ENCODE results near the gene SLC38A1.
"Not testable (repeated sequence)": the region's sequence is repeated elsewhere in the genome, so short reads cannot be mapped to it uniquely, and the experiment has no call there.

The SLC38A1 gene

GRCh38 chr12:46263140-46264016, 5.5 kb downstream of the SLC38A1 start:
- DNase-seq = no peak

GRCh38 chr12:46261646-46262045, 7.2 kb downstream of the SLC38A1 start:
- no peak for DNase-seq

GRCh38 chr12:46260913-46261476, 7.8 kb downstream of the SLC38A1 start:
- DNase-seq = no peak

GRCh38 chr12:46260124-46260912, 8.5 kb downstream of the SLC38A1 start:
- no peak for DNase-seq

- no peak for DNase-seq
Observed at GRCh38 chr12:46259713-46260112, 9.1 kb downstream of the SLC38A1 start.

GRCh38 chr12:46259071-46259470, 9.8 kb downstream of the SLC38A1 start:
- DNase-seq = no peak

GRCh38 chr12:46258129-46258528, 10.7 kb downstream of the SLC38A1 start:
- no peak for DNase-seq

- no peak for DNase-seq
Observed at GRCh38 chr12:46256942-46257341, 11.9 kb downstream of the SLC38A1 start.

- DNase-seq = no peak
Observed at GRCh38 chr12:46253544-46254162, 15.2 kb downstream of the SLC38A1 start.

- DNase-seq = not testable (repeated sequence)
Observed at GRCh38 chr12:46251994-46252393, 16.8 kb downstream of the SLC38A1 start.

GRCh38 chr12:46249960-46250359, 18.9 kb downstream of the SLC38A1 start:
- DNase-seq = not testable (repeated sequence)

- DNase-seq = peak; percentile 26
Observed at GRCh38 chr12:46246021-46246700, 22.7 kb downstream of the SLC38A1 start.

GRCh38 chr12:46244997-46245396, 23.8 kb downstream of the SLC38A1 start:
- no peak for DNase-seq

- DNase-seq = no peak
Observed at GRCh38 chr12:46244273-46244915, 24.4 kb downstream of the SLC38A1 start.

- DNase-seq = no peak
Observed at GRCh38 chr12:46242569-46242968, 26.3 kb downstream of the SLC38A1 start.

- DNase-seq = no peak
Observed at GRCh38 chr12:46240436-46240835, 28.4 kb downstream of the SLC38A1 start.

GRCh38 chr12:46238821-46239220, 30.0 kb downstream of the SLC38A1 start:
- DNase-seq = no peak

- no peak for DNase-seq
Observed at GRCh38 chr12:46237371-46238045, 31.3 kb downstream of the SLC38A1 start.

GRCh38 chr12:46234000-46234399, 34.8 kb downstream of the SLC38A1 start:
- DNase-seq = no peak

GRCh38 chr12:46233423-46233822, 35.4 kb downstream of the SLC38A1 start:
- DNase-seq = no peak

GRCh38 chr12:46230983-46231382, 37.9 kb downstream of the SLC38A1 start:
- DNase-seq = no peak
